Activated CD4-positive, alpha-beta T cell treated with anti-CD3 and anti-CD28 coated beads for 36 hours (primary cell): ENCODE results near the gene NEK4. TPM values are rescaled to one million over a fixed set of nuclear protein-coding genes. Genes with fewer than 3 reads are reported as not detected.

Experiments
- ATAC-seq: fragments of 200-7000 bp; cut with Tn5 transposase; one replicate; pipeline ENCODE4 v1.10.0; 2021; ENCODE audit warnings: mild to moderate bottlenecking, moderate library complexity
- CTCF ChIA-PET: fragments of 350-600 bp; sonication (Branson Sonifier 250); formaldehyde crosslinking; loops from one replicate; lab custom pipeline; 2021; ENCODE audit warnings: antibody characterized with exemption; lab: Charles Lee
- POLR2A ChIA-PET: fragments of 350-600 bp; sonication (Branson Sonifier 250); formaldehyde crosslinking; loops from one replicate; lab custom pipeline; 2021; ENCODE audit warnings: antibody characterized with exemption, inconsistent platforms; lab: Charles Lee
- DNase-seq: peaks from one replicate; pipeline ENCODE4 v3.0.0-alpha.2; 2020
- H3K27ac Mint-ChIP-seq: one replicate; pipeline ENCODE4 v1.8.0; 2021; ENCODE audit warnings: mixed read lengths
- H3K27me3 Mint-ChIP-seq: one replicate; pipeline ENCODE4 v1.8.0; 2021; ENCODE audit warnings: mixed read lengths
- H3K36me3 Mint-ChIP-seq: one replicate; pipeline ENCODE4 v1.8.0; 2021; ENCODE audit warnings: low read depth, mixed read lengths
- H3K4me1 Mint-ChIP-seq: one replicate; pipeline ENCODE4 v1.8.0; 2021; ENCODE audit warnings: mixed read lengths
- H3K4me3 Mint-ChIP-seq: one replicate; pipeline ENCODE4 v1.8.0; 2021; ENCODE audit warnings: mild to moderate bottlenecking, moderate library complexity, mixed read lengths
- H3K9me3 Mint-ChIP-seq: one replicate; pipeline ENCODE4 v1.8.0; 2021; ENCODE audit warnings: low read depth, mixed read lengths
- intact Hi-C, 2 experiments: fragments of 100-400 bp; cut with DNase I in 1 of 2; cut with micrococcal nuclease in 1 of 2; formaldehyde crosslinking; loops; one replicate each; pipeline versions ENCODE4 v1.14.2 to v1.15.1; 2022 to 2024; cut with DNase I, micrococcal nuclease
- total RNA-seq, 2 experiments: library from RNA; stranded (reverse); gene quantifications; one replicate each; pipeline ENCODE4 v1.2.3, GENCODE V29; 2021

Gene NEK4
- total RNA-seq, 2 experiments from 2014 or later, result 19.1 to 21.4 TPM

DNA sequence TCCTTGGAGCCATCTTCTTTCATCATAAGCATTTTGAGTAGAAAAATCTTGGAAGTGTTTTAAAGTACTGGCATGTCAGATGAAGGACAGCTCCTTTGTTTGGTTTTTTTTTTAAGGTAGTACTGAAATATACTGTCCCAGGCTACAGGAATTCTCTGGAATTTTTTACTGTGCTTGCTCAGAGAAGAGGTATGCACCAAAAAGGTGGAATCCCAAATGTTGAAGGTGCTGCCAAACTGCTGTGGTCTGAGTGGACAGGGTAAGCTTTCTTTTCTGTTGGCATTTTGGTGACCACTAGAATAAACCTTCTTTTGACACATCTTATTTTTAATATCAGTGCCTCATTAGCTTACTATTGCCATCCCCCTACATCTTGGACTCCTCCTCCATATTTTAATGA is 77.7 kb downstream of the NEK4 start:
- no peaks in the 10 kb centered on the region for H3K27me3 Mint-ChIP-seq
- H3K9me3 Mint-ChIP-seq, result no peaks in the 10 kb centered on the region
- H3K4me1 Mint-ChIP-seq, result peaks cover 66% of the 10 kb centered on the region
- ATAC-seq, result no peak
- POLR2A ChIA-PET, result interaction anchor here (0.6 to 1.1 kb wide), 2 partner anchors 12 to 354 kb away, joined by 5 to 10 read pairs; partner anchors contain the start of genes GLT8D1 and SPCS1
- DNase-seq, result no peak
- CTCF ChIA-PET, result interaction anchor here (1.2 kb wide), 1 partner anchor 8 kb away, joined by 7 read pairs; no protein-coding TSS in a partner anchor
- peak overlapping the region; percentile 77 for H3K27ac Mint-ChIP-seq
- H3K4me3 Mint-ChIP-seq, result no peak overlapping the region
- intact Hi-C loops, result no loop called here
- H3K36me3 Mint-ChIP-seq, result peaks cover 76% of the 10 kb centered on the region

DNA sequence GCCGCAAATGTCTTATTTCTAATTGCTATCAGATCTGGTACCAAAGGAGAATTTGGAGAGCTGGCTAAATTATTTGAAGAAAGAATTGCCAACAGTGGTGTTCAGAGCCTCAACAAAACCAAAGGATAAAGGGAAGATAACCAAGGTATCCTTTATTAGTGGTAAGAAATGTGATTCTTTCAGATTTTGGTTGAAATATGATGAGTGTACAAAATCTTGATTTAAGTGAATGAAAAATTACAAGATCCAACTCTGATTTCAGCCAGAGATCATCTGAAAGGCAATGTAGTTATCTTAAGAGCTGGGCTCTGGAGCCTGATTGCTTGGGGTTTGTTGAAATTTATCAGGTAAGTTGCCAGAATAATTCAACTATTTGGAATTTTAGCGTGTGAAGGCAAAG is 80.2 kb downstream of the NEK4 start:
- no peak for ATAC-seq
- H3K27ac Mint-ChIP-seq, result peak overlapping the region; percentile 80

DNA sequence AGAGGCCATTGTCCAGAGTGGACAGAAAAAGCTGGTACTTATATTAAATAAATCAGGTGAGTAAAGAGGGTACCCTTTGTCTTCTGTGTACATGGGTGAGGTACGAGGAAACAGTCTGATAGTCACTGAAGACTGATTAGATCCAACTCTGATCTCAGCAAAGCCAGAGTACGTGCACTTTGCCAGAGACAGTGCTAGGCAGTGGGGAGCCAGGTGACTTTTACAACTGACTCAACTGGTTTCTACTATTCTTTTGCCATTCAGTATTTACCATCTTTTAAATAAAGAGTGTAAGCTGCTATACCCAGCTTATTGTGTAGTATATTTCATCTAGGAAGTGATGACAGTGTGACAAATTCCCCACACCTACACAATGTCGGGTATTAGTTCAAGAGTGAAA is 81.6 kb downstream of the NEK4 start:
- Mint-ChIP-seq H3K4me3 (peak overlapping the region; percentile 99), H3K27me3 (no peaks in the 10 kb centered on the region), H3K27ac (peak overlapping the region; percentile 98), H3K36me3 (peaks cover 82% of the 10 kb centered on the region), H3K9me3 (no peaks in the 10 kb centered on the region), H3K4me1 (peaks cover 68% of the 10 kb centered on the region)
- ATAC-seq, result no peak
- no peak for DNase-seq
- CTCF ChIA-PET, result interaction anchor here (0.7 to 1.4 kb wide), 3 partner anchors 8 to 16 kb away, joined by 3 to 4 read pairs (median 3); no protein-coding TSS in a partner anchor
- POLR2A ChIA-PET, result interaction anchor here (3.7 kb wide), 1 partner anchor 17 kb away, joined by 16 read pairs; the partner anchor contains the start of genes GLT8D1 and SPCS1
- intact Hi-C loops, result loop anchor here (5.0 to 10.0 kb wide), 6 partner anchors 208 to 1196 kb away; partner anchors contain the start of genes WDR82 (in 2 of the 2), ABHD14A (in 1 of the 2), ABHD14B (in 1 of the 2) and ACTR8 (in 1 of the 2)

More for the DNA sequence above, 80.2 kb downstream of the NEK4 start:
- intact Hi-C loops, result no loop called here
- Mint-ChIP-seq H3K9me3 (no peaks in the 10 kb centered on the region), H3K27me3 (no peaks in the 10 kb centered on the region), H3K36me3 (peaks cover 88% of the 10 kb centered on the region), H3K4me3 (no peak overlapping the region), H3K4me1 (peaks cover 71% of the 10 kb centered on the region)
- CTCF ChIA-PET, result interaction anchor here (1.0 to 1.2 kb wide), 3 partner anchors 11 to 15 kb away, joined by 3 to 4 read pairs (median 3); partner anchors contain the start of genes GLT8D1 and SPCS1
- POLR2A ChIA-PET, result interaction anchor here (1.0 to 1.1 kb wide), 2 partner anchors 13 to 15 kb away, joined by 3 to 4 read pairs; partner anchors contain the start of genes GLT8D1 and SPCS1
- DNase-seq, result no peak

DNA sequence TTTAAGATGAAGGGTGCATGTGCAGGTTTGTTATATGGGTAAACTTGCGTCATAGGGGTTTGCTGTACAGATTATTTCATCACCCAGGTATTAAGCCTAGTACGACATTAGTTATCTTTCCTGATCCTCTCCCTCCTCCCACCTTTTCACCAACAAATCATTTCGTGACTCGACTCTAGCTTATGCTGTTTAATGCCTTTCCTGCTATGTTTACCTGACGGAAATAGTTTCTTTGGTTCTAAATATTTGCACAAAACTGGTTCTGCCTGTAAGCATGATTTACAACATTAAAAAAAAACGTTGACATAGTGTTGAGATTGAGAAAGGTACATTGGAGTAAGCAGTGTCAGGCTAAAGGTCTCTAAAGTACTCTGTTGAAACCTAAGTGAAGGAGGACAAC is 82.5 kb downstream of the NEK4 start:
- intact Hi-C loops, result loop anchor here (5.0 to 10.0 kb wide), 6 partner anchors 209 to 1197 kb away; partner anchors contain the start of genes WDR82 (in 2 of the 2), ABHD14A (in 1 of the 2), ABHD14B (in 1 of the 2) and ACTR8 (in 1 of the 2)
- peaks cover 71% of the 10 kb centered on the region for H3K4me1 Mint-ChIP-seq
- peak overlapping the region; percentile 98 for H3K27ac Mint-ChIP-seq
- H3K27me3 Mint-ChIP-seq, result no peaks in the 10 kb centered on the region
- H3K36me3 Mint-ChIP-seq, result peaks cover 74% of the 10 kb centered on the region
- peak overlapping the region; percentile 99 for H3K4me3 Mint-ChIP-seq
- ATAC-seq (no peak), DNase-seq (no peak)
- POLR2A ChIA-PET, result interaction anchor here (0.5 to 3.8 kb wide), 3 partner anchors 17 to 22 kb away, joined by 5 to 16 read pairs (median 11); partner anchors contain the start of genes GLT8D1 and SPCS1
- no peaks in the 10 kb centered on the region for H3K9me3 Mint-ChIP-seq
- CTCF ChIA-PET, result interaction anchor here (0.6 to 1.1 kb wide), 3 partner anchors 9 to 196 kb away, joined by 3 to 4 read pairs (median 3); no protein-coding TSS in a partner anchor

DNA sequence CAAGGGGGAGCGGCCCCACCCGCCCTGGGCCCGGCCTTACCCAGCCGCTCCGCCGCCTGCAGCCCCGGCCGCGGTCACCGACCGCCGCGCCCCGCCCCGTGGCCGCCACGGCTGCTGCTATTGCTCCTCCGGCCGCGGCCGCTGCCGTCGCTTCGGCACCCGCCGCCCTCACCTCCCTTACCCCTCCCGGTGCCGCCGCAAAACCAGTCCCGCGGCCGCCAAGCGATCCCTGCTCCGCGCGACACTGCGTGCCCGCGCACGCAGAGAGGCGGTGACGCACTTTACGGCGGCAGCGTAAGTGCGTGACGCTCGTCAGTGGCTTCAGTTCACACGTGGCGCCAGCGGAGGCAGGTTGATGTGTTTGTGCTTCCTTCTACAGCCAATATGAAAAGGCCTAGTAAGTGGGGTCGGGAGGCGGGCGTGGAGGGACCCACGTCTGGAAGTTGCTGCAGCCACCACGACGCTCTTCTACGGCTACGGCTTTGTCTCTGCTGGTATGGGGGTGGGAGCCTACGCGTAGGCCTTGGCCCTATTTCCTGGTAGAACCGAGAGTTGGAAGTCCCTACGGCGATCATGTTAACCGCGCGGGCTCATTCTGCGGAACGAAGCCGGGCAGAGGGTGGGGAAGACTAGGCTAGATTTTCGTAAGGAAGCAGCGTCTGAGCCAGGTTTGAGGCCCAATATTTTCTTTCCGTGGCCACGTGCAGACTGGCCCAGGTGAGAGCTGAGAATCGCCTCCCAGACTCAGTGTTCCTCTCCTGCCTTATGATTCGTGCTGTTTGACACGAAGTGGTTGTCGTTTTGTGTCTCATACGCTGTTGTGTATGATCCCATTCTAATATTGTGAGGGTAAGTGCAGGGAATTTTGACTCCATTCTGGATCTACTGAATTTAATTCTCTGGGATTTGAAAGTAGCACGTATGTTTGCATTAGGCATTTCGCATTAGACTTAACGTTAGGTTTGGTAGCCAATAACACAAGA is 84.7 kb downstream of the NEK4 start, which contains the start of the genes GNL3 and PBRM1:
Gene GNL3 (plus strand): TSS at position 324 of the 983 bp plus-strand sequence. CDS start 61 bp downstream, at position 385.
Gene PBRM1 (minus strand): TSS at position 205 of the 983 bp plus-strand sequence.
- ChIA-PET CTCF (interaction anchor here (1.2 to 1.4 kb wide), 2 partner anchors 15 to 207 kb away, joined by 3 to 4 read pairs; no protein-coding TSS in a partner anchor), POLR2A (interaction anchor here (1.0 to 3.8 kb wide), 6 partner anchors 10 to 150 kb away, joined by 3 to 16 read pairs (median 8); partner anchors contain the start of genes GLT8D1, SPCS1 and UQCC5)
- peak; percentile 97 for DNase-seq
- Mint-ChIP-seq H3K27ac (peak within 1 kb of the TSS; percentile 99), H3K9me3 (no peaks in the 10 kb centered on the region), H3K36me3 (peaks cover 66% of the 10 kb centered on the region), H3K27me3 (no peaks in the 10 kb centered on the region), H3K4me3 (peak within 1 kb of the TSS; percentile 99), H3K4me1 (peaks cover 75% of the 10 kb centered on the region)
- intact Hi-C loops, result loop anchor here (1.0 to 10.0 kb wide), 15 partner anchors 20 to 1199 kb away; partner anchors contain the start of genes SPCS1 (in 2 of the 2), UQCC5 (in 2 of the 2), WDR82 (in 2 of the 2) and ABHD14A (in 1 of the 2)
- peak; percentile 70 for ATAC-seq

DNA sequence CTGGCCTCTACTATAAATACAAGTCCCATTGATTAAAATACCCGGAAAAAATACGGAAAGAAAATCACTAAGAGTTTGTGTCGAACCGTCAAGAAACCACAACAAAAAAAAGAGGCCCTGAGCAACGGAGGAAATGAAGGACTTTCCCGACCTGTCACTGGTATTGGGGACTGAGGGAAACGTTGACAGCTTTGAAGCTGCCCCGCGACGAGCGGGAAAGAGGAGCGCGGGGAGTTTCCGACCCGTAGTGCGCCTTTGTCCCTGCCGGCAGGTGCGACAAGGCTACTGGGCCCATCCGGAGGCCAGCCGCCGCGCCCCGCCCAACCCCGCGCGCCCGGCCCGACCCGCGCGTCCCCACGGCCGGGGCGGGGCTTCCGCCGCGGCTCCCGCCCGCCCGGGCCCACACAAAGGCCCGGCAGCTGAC is 85.4 kb downstream of the NEK4 start:
- CTCF ChIA-PET, result interaction anchor here (0.7 to 1.4 kb wide), 4 partner anchors 13 to 208 kb away, joined by 3 to 4 read pairs (median 3); no protein-coding TSS in a partner anchor

DNA sequence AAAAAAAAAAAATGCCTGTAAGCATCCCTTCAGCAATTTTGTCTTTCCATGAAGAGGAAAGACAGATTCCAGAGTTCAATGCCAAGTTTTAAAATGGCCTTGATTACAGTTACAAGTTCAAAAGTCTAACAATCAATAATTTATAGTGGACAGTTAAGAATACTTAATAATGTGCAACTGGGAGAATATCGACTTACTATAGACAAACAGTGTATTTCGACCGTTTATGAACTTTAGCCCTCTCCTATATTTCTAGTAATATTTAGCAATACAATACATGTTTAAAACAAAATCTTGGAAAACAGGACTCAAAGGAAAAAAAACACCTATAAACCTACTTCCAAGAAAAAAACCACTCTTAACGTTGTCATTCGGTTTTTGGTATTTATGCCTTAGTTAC is 86.6 kb downstream of the NEK4 start:
- H3K27me3 Mint-ChIP-seq, result no peaks in the 10 kb centered on the region
- POLR2A ChIA-PET, result interaction anchor here (0.6 kb wide), 2 partner anchors 43 to 131 kb away, joined by 4 to 5 read pairs; no protein-coding TSS in a partner anchor
- intact Hi-C loops, result loop anchor here (2.0 to 10.0 kb wide), 4 partner anchors 409 to 1201 kb away; partner anchors contain the start of genes ABHD14A (in 1 of the 2), ABHD14B (in 1 of the 2), ACTR8 (in 1 of the 2) and DCP1A (in 1 of the 2)
- H3K36me3 Mint-ChIP-seq, result peaks cover 63% of the 10 kb centered on the region
- peak overlapping the region; percentile 99 for H3K4me3 Mint-ChIP-seq
- CTCF ChIA-PET, result interaction anchor here (0.7 to 1.4 kb wide), 3 partner anchors 12 to 209 kb away, joined by 3 to 4 read pairs (median 3); no protein-coding TSS in a partner anchor
- ATAC-seq, result no peak
- H3K9me3 Mint-ChIP-seq, result no peaks in the 10 kb centered on the region
- peaks cover 77% of the 10 kb centered on the region for H3K4me1 Mint-ChIP-seq
- DNase-seq, result no peak
- H3K27ac Mint-ChIP-seq, result peak overlapping the region; percentile 99

More for the DNA sequence above, 85.4 kb downstream of the NEK4 start:
- H3K4me1 Mint-ChIP-seq, result peaks cover 75% of the 10 kb centered on the region
- no peaks in the 10 kb centered on the region for H3K27me3 Mint-ChIP-seq
- H3K4me3 Mint-ChIP-seq, result peak overlapping the region; percentile 99
- peak overlapping the region; percentile 99 for H3K27ac Mint-ChIP-seq
- POLR2A ChIA-PET, result interaction anchor here (1.0 to 3.8 kb wide), 4 partner anchors 12 to 149 kb away, joined by 3 to 11 read pairs (median 6); partner anchors contain the start of genes GLT8D1, SPCS1 and UQCC5
- intact Hi-C loops, result loop anchor here (1.0 to 10.0 kb wide), 13 partner anchors 21 to 1200 kb away; partner anchors contain the start of genes SPCS1 (in 2 of the 2), WDR82 (in 2 of the 2), ABHD14A (in 1 of the 2) and ABHD14B (in 1 of the 2)
- DNase-seq (peak; percentile 92), ATAC-seq (peak; percentile 73)
- peaks cover 62% of the 10 kb centered on the region for H3K36me3 Mint-ChIP-seq
- H3K9me3 Mint-ChIP-seq, result no peaks in the 10 kb centered on the region

DNA sequence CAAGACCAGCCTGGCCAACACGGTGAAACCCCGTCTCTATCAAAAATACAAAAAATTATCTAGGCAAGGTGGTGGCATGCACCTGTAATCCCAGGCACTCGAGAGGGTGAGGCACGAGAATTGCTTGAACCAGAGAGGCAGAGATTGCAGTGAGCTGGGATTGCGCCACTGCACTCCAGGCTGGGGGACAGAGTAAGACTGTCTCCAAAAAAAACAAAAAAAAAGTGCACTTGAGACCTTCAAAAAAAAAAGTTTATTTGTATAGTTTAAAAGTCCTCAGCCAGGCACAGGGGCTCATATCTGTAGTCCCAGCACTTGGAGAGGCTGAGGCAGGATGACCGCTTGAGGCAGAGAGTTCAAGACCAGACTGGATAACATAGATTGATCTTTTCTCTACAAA is 87.1 kb downstream of the NEK4 start:
- H3K4me3 Mint-ChIP-seq, result peak overlapping the region; percentile 99
- peak overlapping the region; percentile 69 for H3K27ac Mint-ChIP-seq
- DNase-seq (no peak), ATAC-seq (no peak)
- ChIA-PET POLR2A (interaction anchor here (0.6 kb wide), 2 partner anchors 43 to 131 kb away, joined by 4 to 5 read pairs; no protein-coding TSS in a partner anchor), CTCF (interaction anchor here (0.7 kb wide), 1 partner anchor 12 kb away, joined by 3 read pairs; no protein-coding TSS in a partner anchor)
- peaks cover 63% of the 10 kb centered on the region for H3K36me3 Mint-ChIP-seq
- H3K27me3 Mint-ChIP-seq, result no peaks in the 10 kb centered on the region
- H3K4me1 Mint-ChIP-seq, result peaks cover 76% of the 10 kb centered on the region
- no peaks in the 10 kb centered on the region for H3K9me3 Mint-ChIP-seq
- intact Hi-C loops, result loop anchor here (2.0 to 10.0 kb wide), 4 partner anchors 409 to 1201 kb away; partner anchors contain the start of genes ABHD14A (in 1 of the 2), ABHD14B (in 1 of the 2), ACTR8 (in 1 of the 2) and DCP1A (in 1 of the 2)

DNA sequence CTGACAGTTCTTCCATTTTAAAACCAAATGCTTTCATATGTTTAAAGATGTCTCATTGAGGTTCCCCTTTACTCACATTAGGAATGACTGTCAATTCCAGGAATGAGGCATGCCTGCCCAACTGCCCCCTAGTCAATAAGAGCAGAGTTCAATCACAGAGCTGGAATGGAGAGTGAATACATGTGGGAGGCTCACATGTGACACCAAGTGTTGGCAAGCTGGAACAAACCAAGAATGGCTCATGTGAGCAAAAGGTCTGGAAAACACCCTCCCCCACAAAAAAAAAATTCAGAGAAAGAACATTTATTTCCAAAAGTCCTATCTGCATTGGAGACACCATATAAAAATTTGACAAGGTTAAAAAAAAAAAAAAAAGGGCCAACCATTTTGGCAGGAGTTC is 88.7 kb downstream of the NEK4 start:
- Mint-ChIP-seq H3K27ac (peak overlapping the region; percentile 95), H3K4me1 (peaks cover 60% of the 10 kb centered on the region), H3K9me3 (no peaks in the 10 kb centered on the region), H3K27me3 (no peaks in the 10 kb centered on the region), H3K36me3 (peaks cover 55% of the 10 kb centered on the region), H3K4me3 (peak overlapping the region; percentile 22)
- intact Hi-C loops, result loop anchor here (1.0 to 10.0 kb wide), 4 partner anchors 11 to 1203 kb away; partner anchors contain the start of genes ABHD14A (in 1 of the 2), ABHD14B (in 1 of the 2), ACTR8 (in 1 of the 2) and WDR82 (in 1 of the 2)
- peak; percentile 68 for DNase-seq
- CTCF ChIA-PET, result interaction anchor here (1.0 to 2.9 kb wide), 3 partner anchors 11 to 90 kb away, joined by 4 to 13 read pairs (median 5); no protein-coding TSS in a partner anchor
- ATAC-seq, result peak; percentile 47
- POLR2A ChIA-PET, result interaction anchor here (0.5 to 1.2 kb wide), 5 partner anchors 11 to 116 kb away, joined by 4 to 12 read pairs (median 4); partner anchors contain the start of gene GLT8D1
